ENCODE data around the gene EHD2. TPM values are rescaled to one million over a fixed set of nuclear protein-coding genes. Genes with fewer than 3 reads are reported as not detected.

The EHD2 gene
- total RNA-seq, 1 experiment from 2014 or later, result 60.5 TPM

GRCh38 chr19:47755065-47755761, 42.0 kb downstream of the EHD2 start:
- no peak for ATAC-seq
- RAD21 ChIA-PET (ENCODE audit: low non-redundant PET in 1 of 2, low total read pairs in 2 of 2, uncharacterized antibody in 2 of 2, unreplicated experiment in 2 of 2), result no interaction called here

More at GRCh38 chr19:47755065-47755761, 42.0 kb downstream of the EHD2 start:
- H3K27ac ChIP-seq (ENCODE audit: low read depth, low read length), result no peak overlapping the region
- H3K9me3 ChIP-seq (ENCODE audit: control insufficient read depth in 1 of 2, insufficient read depth in 1 of 2, low read depth in 1 of 2, low read length in 2 of 2), result no peaks in the 10 kb centered on the region
- DNase-seq (ENCODE audit: low read depth, low spot score), result no peak
- BruUV-seq (replicated peaks), result no TSS peak
- no peak overlapping the region for H3K4me3 ChIP-seq (replicated peaks in 1 of 2; ENCODE audit: low read depth in 1 of 2, low read length in 2 of 2)
- intact Hi-C loops (cut with micrococcal nuclease), result no loop called here
- POLR2A ChIA-PET, result no interaction called here
- peaks cover 37 to 72% of the 10 kb centered on the region in 2 experiments for H3K36me3 ChIP-seq (ENCODE audit: control insufficient read depth in 1 of 2, insufficient read depth in 2 of 2, low read length in 2 of 2)
- no peak overlapping the region for H3K9ac ChIP-seq (ENCODE audit: low read length)
- peaks cover 6% of the 10 kb centered on the region; the same call in 1 of the 2 replicates for H4K20me1 ChIP-seq (ENCODE audit: insufficient read depth)
- H2AFZ ChIP-seq (ENCODE audit: low read depth, low read length, poor library complexity, severe bottlenecking), result no peak overlapping the region
- H3K79me2 ChIP-seq (ENCODE audit: insufficient read depth, low read length), result peaks cover 12% of the 10 kb centered on the region; the same call in 1 of the 2 replicates
- no peaks in the 10 kb centered on the region for H3K9me2 ChIP-seq (ENCODE audit: insufficient read depth)
- H3K4me1 ChIP-seq (ENCODE audit: control insufficient read depth in 1 of 2, insufficient read depth in 2 of 2, low read length in 2 of 2), result no peaks in the 10 kb centered on the region
- CTCF ChIA-PET, result interaction anchor here (2.3 kb wide), 1 partner anchor 11 kb away, joined by 9 read pairs; no protein-coding TSS in a partner anchor
- H3K4me2 ChIP-seq (ENCODE audit: low read length), result no peak overlapping the region
- TF ChIP-seq RAD21 (IDR thresholded peaks at IDR 0.05; ENCODE audit: low read depth) (no peak), CBX3 (IDR thresholded peaks at IDR 0.05; ENCODE audit: low read depth) (no peak), CEBPB (IDR thresholded peaks at IDR 0.05; ENCODE audit: low read depth) (no peak), EGR1 (IDR thresholded peaks at IDR 0.05; ENCODE audit: low read depth) (no peak), CTCF (IDR thresholded peaks at IDR 0.05 in 2 of 3, conservative IDR thresholded peaks at IDR 0.05 in 1 of 3; ENCODE audit: borderline replicate concordance in 1 of 3, insufficient read depth in 1 of 3, low read depth in 2 of 3, low read length in 2 of 3) (no peak), FOSL1 (IDR thresholded peaks at IDR 0.05; ENCODE audit: low read depth) (no peak), SRF (IDR thresholded peaks at IDR 0.05; ENCODE audit: low read depth) (no peak), ELF1 (IDR thresholded peaks at IDR 0.05; ENCODE audit: borderline replicate concordance, low read depth) (no peak), ZBTB33 (IDR thresholded peaks at IDR 0.05; ENCODE audit: extremely low read depth, insufficient replicate concordance, low read length) (no peak), ZNF274 (IDR thresholded peaks at IDR 0.05; ENCODE audit: low read depth, low read length) (no peak), YY1 (IDR thresholded peaks at IDR 0.05; ENCODE audit: extremely low read depth, insufficient replicate concordance, low read depth, low read length) (no peak), JUND (IDR thresholded peaks at IDR 0.05) (no peak), EZH2 (IDR thresholded peaks at IDR 0.05) (no peak), ATF3 (IDR thresholded peaks at IDR 0.05) (no peak), MAX (IDR thresholded peaks at IDR 0.05) (no peak)
- no peaks in the 10 kb centered on the region for H3K27me3 ChIP-seq (ENCODE audit: insufficient read depth, low read length)

Measured in HCT116 (cell line).